ENCODE measurements around the gene CENPH.
"Not testable (repeated sequence)": the region's sequence is repeated elsewhere in the genome, so short reads cannot be mapped to it uniquely, and the experiment has no call there.

The CENPH gene

GRCh38 chr5:69238760-69239251 lies 49.4 kb downstream of the CENPH start:
- TF ChIP-seq CTCF (IDR thresholded peaks at IDR 0.05; ENCODE audit: low read depth, low read length): no peak
- peak; percentile 69 for DNase-seq (ENCODE audit: extremely low read depth, low read depth)

- DNase-seq (ENCODE audit: extremely low read depth, low read depth): no peak
- no peak for TF ChIP-seq CTCF (IDR thresholded peaks at IDR 0.05; ENCODE audit: low read depth, low read length)
Measured at GRCh38 chr5:69242215-69242927, 53.0 kb downstream of the CENPH start.

- no peak for DNase-seq (ENCODE audit: extremely low read depth, low read depth)
- TF ChIP-seq CTCF (IDR thresholded peaks at IDR 0.05; ENCODE audit: low read depth, low read length): no peak
Measured at GRCh38 chr5:69245031-69245430, 55.6 kb downstream of the CENPH start.

GRCh38 chr5:69248019-69248418 lies 58.6 kb downstream of the CENPH start:
- no peak for DNase-seq (ENCODE audit: extremely low read depth, low read depth)
- no peak for TF ChIP-seq CTCF (IDR thresholded peaks at IDR 0.05; ENCODE audit: low read depth, low read length)

- no peak for TF ChIP-seq CTCF (IDR thresholded peaks at IDR 0.05; ENCODE audit: low read depth, low read length)
- DNase-seq (ENCODE audit: extremely low read depth, low read depth): no peak
Measured at GRCh38 chr5:69250593-69250992, 61.2 kb downstream of the CENPH start.

- TF ChIP-seq CTCF (IDR thresholded peaks at IDR 0.05; ENCODE audit: low read depth, low read length): no peak
- DNase-seq (ENCODE audit: extremely low read depth, low read depth): no peak
Measured at GRCh38 chr5:69252437-69252836, 63.1 kb downstream of the CENPH start.

GRCh38 chr5:69255940-69256339 lies 66.6 kb downstream of the CENPH start:
- not testable (repeated sequence) for DNase-seq (ENCODE audit: extremely low read depth, low read depth)

- TF ChIP-seq CTCF (IDR thresholded peaks at IDR 0.05; ENCODE audit: low read depth, low read length): no peak
- no peak for DNase-seq (ENCODE audit: extremely low read depth, low read depth)
Measured at GRCh38 chr5:69257577-69257976, 68.2 kb downstream of the CENPH start.

Measured in AG09319 (cell line).